H9 (cell line): ENCODE measurements around the gene FLT1. TPM values are rescaled to one million over a fixed set of nuclear protein-coding genes. Genes with fewer than 3 reads are reported as not detected.

Experiments
- DNase-seq: peaks from one replicate; pipeline ENCODE4 v3.0.0-alpha.2; 2017
- H2AFZ ChIP-seq: one replicate; pipeline ENCODE4 v1.6.1; 2013; ENCODE audit warnings: mild to moderate bottlenecking, low read length, control low read depth, moderate library complexity
- H2AK5ac ChIP-seq: 2 replicates; pipeline ENCODE4 v1.6.1; 2013; ENCODE audit warnings: low read length, control low read depth, mixed read lengths; ENCODE audit not compliant: insufficient read length
- H2BK120ac ChIP-seq: one replicate; pipeline ENCODE4 v1.6.1; 2013; ENCODE audit warnings: low read depth, mild to moderate bottlenecking, low read length, control low read depth, inconsistent platforms; ENCODE audit not compliant: poor library complexity, severe bottlenecking
- H2BK12ac ChIP-seq: 2 replicates; pipeline ENCODE4 v1.6.1; 2013; ENCODE audit warnings: low read length, control low read depth, mixed read lengths, low read depth; ENCODE audit not compliant: insufficient read length
- H2BK15ac ChIP-seq: 2 replicates; pipeline ENCODE4 v1.6.1; 2013; ENCODE audit warnings: low read depth, low read length, control low read depth
- H2BK20ac ChIP-seq: one replicate; pipeline ENCODE4 v1.6.1; 2013; ENCODE audit warnings: low read depth, mild to moderate bottlenecking, low read length, control low read depth, inconsistent platforms; ENCODE audit not compliant: poor library complexity, severe bottlenecking
- H2BK5ac ChIP-seq: 2 replicates; pipeline ENCODE4 v1.6.1; 2013; ENCODE audit warnings: low read length, control low read depth, mixed read lengths; ENCODE audit not compliant: insufficient read length
- H3K14ac ChIP-seq: 2 replicates; pipeline ENCODE4 v1.6.1; 2013; ENCODE audit warnings: low read length, control low read depth; ENCODE audit not compliant: insufficient read depth
- H3K18ac ChIP-seq: 2 replicates; pipeline ENCODE4 v1.6.1; 2013; ENCODE audit warnings: low read depth, mild to moderate bottlenecking, mixed read lengths, low read length, control low read depth; ENCODE audit not compliant: insufficient read length
- H3K23ac ChIP-seq: 2 replicates; pipeline ENCODE4 v1.6.1; 2013; ENCODE audit warnings: low read length, control low read depth, mixed read lengths, low read depth; ENCODE audit not compliant: insufficient read length
- H3K23me2 ChIP-seq: 2 replicates; pipeline ENCODE4 v1.6.1; 2013; ENCODE audit warnings: low read depth, mild to moderate bottlenecking, mixed read lengths, low read length, control low read depth; ENCODE audit not compliant: insufficient read length, poor library complexity, severe bottlenecking
- H3K27ac ChIP-seq: 2 replicates; pipeline ENCODE4 v1.5.1; 2013; ENCODE audit warnings: low read length, control low read depth, mixed read lengths, low read depth; ENCODE audit not compliant: insufficient read length
- H3K27me3 ChIP-seq: 2 replicates; pipeline ENCODE4 v1.6.1; 2013; ENCODE audit warnings: low read length, control low read depth, inconsistent platforms; ENCODE audit not compliant: insufficient read depth
- H3K4ac ChIP-seq: 2 replicates; pipeline ENCODE4 v1.6.1; 2013; ENCODE audit warnings: low read depth, mild to moderate bottlenecking, control low read depth, inconsistent platforms, low read length, moderate library complexity
- H3K4me1 ChIP-seq: 2 replicates; pipeline ENCODE4 v1.6.1; 2013; ENCODE audit warnings: low read length, control low read depth, inconsistent platforms; ENCODE audit not compliant: insufficient read depth
- H3K4me2 ChIP-seq: 2 replicates; pipeline ENCODE4 v1.6.1; 2013; ENCODE audit warnings: low read length, control low read depth, mixed read lengths; ENCODE audit not compliant: insufficient read length, insufficient read depth
- H3K56ac ChIP-seq: 2 replicates; pipeline ENCODE4 v1.6.1; 2013; ENCODE audit warnings: low read depth, mild to moderate bottlenecking, mixed read lengths, low read length, control low read depth; ENCODE audit not compliant: insufficient read length
- H3K79me1 ChIP-seq: 2 replicates; pipeline ENCODE4 v1.6.1; 2013; ENCODE audit warnings: low read depth, mild to moderate bottlenecking, moderate library complexity, low read length, control low read depth, inconsistent platforms; ENCODE audit not compliant: insufficient read depth, poor library complexity, severe bottlenecking
- H3K79me2 ChIP-seq: 2 replicates; pipeline ENCODE4 v1.6.1; 2013; ENCODE audit warnings: low read length, control low read depth, inconsistent platforms; ENCODE audit not compliant: insufficient read depth
- H3K9ac ChIP-seq: 2 replicates; pipeline ENCODE4 v1.6.1; 2013; ENCODE audit warnings: low read length, control low read depth, mixed read lengths; ENCODE audit not compliant: insufficient read length; ENCODE audit errors: extremely low read depth
- H3K9me3 ChIP-seq: one replicate; pipeline ENCODE4 v1.6.1; 2013; ENCODE audit warnings: low read depth, low read length, inconsistent platforms; ENCODE audit not compliant: control insufficient read depth
- H3T11ph ChIP-seq: one replicate; pipeline ENCODE4 v1.6.1; 2013; ENCODE audit warnings: mild to moderate bottlenecking, low read length, control low read depth, inconsistent platforms
- H4K20me1 ChIP-seq: one replicate; pipeline ENCODE4 v1.6.1; 2013; ENCODE audit not compliant: control insufficient read depth, insufficient read length, insufficient read depth
- H4K5ac ChIP-seq: 2 replicates; pipeline ENCODE4 v1.6.1; 2013; ENCODE audit warnings: low read depth, mild to moderate bottlenecking, mixed read lengths, low read length, control low read depth; ENCODE audit not compliant: insufficient read length
- H4K8ac ChIP-seq: replicated peaks from 2 replicates; pipeline ENCODE4 v1.6.1; 2013; ENCODE audit warnings: low read length, control low read depth, mixed read lengths, low read depth; ENCODE audit not compliant: insufficient read length
- H4K91ac ChIP-seq: 2 replicates; pipeline ENCODE4 v1.6.1; 2013; ENCODE audit warnings: low read depth, mild to moderate bottlenecking, moderate library complexity, mixed read lengths, low read length, control low read depth; ENCODE audit not compliant: insufficient read length
- H3K27ac Mint-ChIP-seq, 3 experiments: 2 replicates in 2 of 3; 3 replicates in 1 of 3; pipeline ENCODE4 v1.8.0; 2020 to 2021; ENCODE audit warnings: mixed read lengths in 3 of 3, mild to moderate bottlenecking in 1 of 3, moderate library complexity in 1 of 3
- H3K27me3 Mint-ChIP-seq: 2 replicates; pipeline ENCODE4 v1.8.0; 2021; ENCODE audit warnings: low read depth, mild to moderate bottlenecking, moderate library complexity, mixed read lengths
- H3K36me3 Mint-ChIP-seq, 3 experiments: 2 replicates in 2 of 3; 3 replicates in 1 of 3; pipeline ENCODE4 v1.8.0; 2020 to 2021; ENCODE audit warnings: low read depth in 3 of 3, mixed read lengths in 3 of 3; ENCODE audit not compliant: insufficient read depth in 1 of 3
- H3K4me1 Mint-ChIP-seq, 2 experiments: 2 replicates each; pipeline ENCODE4 v1.8.0; 2020; ENCODE audit warnings: mixed read lengths in 2 of 2
- H3K4me3 Mint-ChIP-seq, 2 experiments: 2 replicates in 1 of 2; 3 replicates in 1 of 2; pipeline ENCODE4 v1.8.0; 2020 to 2021; ENCODE audit warnings: mild to moderate bottlenecking in 2 of 2, mixed read lengths in 2 of 2, moderate library complexity in 1 of 2
- H3K9me3 Mint-ChIP-seq, 2 experiments: 2 replicates in 1 of 2; 3 replicates in 1 of 2; pipeline ENCODE4 v1.8.0; 2020; ENCODE audit warnings: mild to moderate bottlenecking in 2 of 2, mixed read lengths in 2 of 2, moderate library complexity in 1 of 2
- CTCF ChIP-seq: fragments of 200-600 bp; sonication (generic); conservative IDR thresholded peaks from 3 replicates; pipeline ENCODE4 v1.8.0; 2021; ENCODE audit warnings: antibody characterized with exemption, mild to moderate bottlenecking
- WGBS: extraction: QIAGEN DNeasy Blood & Tissue Kit; methylation state at CpG from one replicate; pipeline ENCODE4 v1.1.7; 2013; ENCODE audit warnings: missing lambda C conversion rate, low lambda C conversion rate, mixed read lengths; ENCODE audit not compliant: insufficient read length; ENCODE audit errors: extremely low coverage; 5-methylcytosine and 5-hydroxymethylcytosine counted together
- total RNA-seq: library from RNA; stranded (reverse); gene quantifications from 2 replicates; pipeline ENCODE4 v1.2.1, GENCODE V29; 2021

The FLT1 gene
- total RNA-seq, 1 experiment from 2014 or later, result 84.1 TPM

GRCh38 chr13:28286263-28286662, 208.7 kb downstream of the FLT1 start:
- Histone ChIP-seq H4K91ac (no peak overlapping the region), H2BK120ac (no peak overlapping the region), H3K79me1 (no peaks in the 10 kb centered on the region), H2AFZ (no peak overlapping the region), H3K23me2 (no peaks in the 10 kb centered on the region), H4K5ac (no peak overlapping the region), H3K4ac (no peak overlapping the region), H2BK5ac (no peak overlapping the region), H3K27me3 (no peaks in the 10 kb centered on the region), H2BK15ac (no peak overlapping the region), H3K79me2 (no peaks in the 10 kb centered on the region), H3K4me2 (no peak overlapping the region), H2AK5ac (no peak overlapping the region), H3K4me1 (no peaks in the 10 kb centered on the region; the same call in 1 of the 2 replicates), H3T11ph (no peak overlapping the region), H2BK20ac (no peak overlapping the region), H3K9ac (no peak overlapping the region), H3K23ac (no peak overlapping the region), H3K9me3 (no peaks in the 10 kb centered on the region), H3K14ac (no peak overlapping the region), H3K18ac (no peak overlapping the region), H3K27ac (no peak overlapping the region), H3K56ac (no peak overlapping the region), H4K20me1 (no peaks in the 10 kb centered on the region), H4K8ac (no peak overlapping the region), H2BK12ac (no peak overlapping the region)
- DNase-seq, result no peak
- Mint-ChIP-seq H3K27ac (peak overlapping the region; percentile 6 to 54 (median 13); a peak in 3 of 7 replicates), H3K4me3 (no peak overlapping the region), H3K4me1 (peaks cover 17 to 19% of the 10 kb centered on the region in 2 experiments), H3K9me3 (no peaks in the 10 kb centered on the region), H3K36me3 (peaks cover 23 to 63% (median 57%) of the 10 kb centered on the region in 3 experiments), H3K27me3 (no peaks in the 10 kb centered on the region)
- no CpG with 5 or more reads among the region's 1 CpG for WGBS
- no peak for TF ChIP-seq CTCF
